GM21515 (cell line): ENCODE measurements around the gene PAIP1.
A peak's percentile ranks its signal among the peaks of the same experiment; 100 is the strongest.
"Not testable (repeated sequence)": the region's sequence is repeated elsewhere in the genome, so short reads cannot be mapped to it uniquely, and the experiment has no call there.

Source experiments
- ATAC-seq: cut with Tn5 transposase; IDR thresholded peaks from one replicate; pipeline ENCODE4 v1.9.1; 2021; ENCODE audit not compliant: unreplicated experiment

PAIP1 gene

GRCh38 chr5:43556857-43557542 is at the start of gene PAIP1:
PAIP1 (minus strand) TSS chr5:43557077; CDS start chr5:43556846, 231 bp downstream.
- peak; percentile 78 for ATAC-seq

GRCh38 chr5:43606351-43606750 is 49.5 kb upstream of the PAIP1 start:
- no peak for ATAC-seq

GRCh38 chr5:43604699-43605098 is 47.8 kb upstream of the PAIP1 start:
- ATAC-seq: no peak

GRCh38 chr5:43603344-43604217 is 46.7 kb upstream of the PAIP1 start:
- peak; percentile 46 for ATAC-seq

DNA sequence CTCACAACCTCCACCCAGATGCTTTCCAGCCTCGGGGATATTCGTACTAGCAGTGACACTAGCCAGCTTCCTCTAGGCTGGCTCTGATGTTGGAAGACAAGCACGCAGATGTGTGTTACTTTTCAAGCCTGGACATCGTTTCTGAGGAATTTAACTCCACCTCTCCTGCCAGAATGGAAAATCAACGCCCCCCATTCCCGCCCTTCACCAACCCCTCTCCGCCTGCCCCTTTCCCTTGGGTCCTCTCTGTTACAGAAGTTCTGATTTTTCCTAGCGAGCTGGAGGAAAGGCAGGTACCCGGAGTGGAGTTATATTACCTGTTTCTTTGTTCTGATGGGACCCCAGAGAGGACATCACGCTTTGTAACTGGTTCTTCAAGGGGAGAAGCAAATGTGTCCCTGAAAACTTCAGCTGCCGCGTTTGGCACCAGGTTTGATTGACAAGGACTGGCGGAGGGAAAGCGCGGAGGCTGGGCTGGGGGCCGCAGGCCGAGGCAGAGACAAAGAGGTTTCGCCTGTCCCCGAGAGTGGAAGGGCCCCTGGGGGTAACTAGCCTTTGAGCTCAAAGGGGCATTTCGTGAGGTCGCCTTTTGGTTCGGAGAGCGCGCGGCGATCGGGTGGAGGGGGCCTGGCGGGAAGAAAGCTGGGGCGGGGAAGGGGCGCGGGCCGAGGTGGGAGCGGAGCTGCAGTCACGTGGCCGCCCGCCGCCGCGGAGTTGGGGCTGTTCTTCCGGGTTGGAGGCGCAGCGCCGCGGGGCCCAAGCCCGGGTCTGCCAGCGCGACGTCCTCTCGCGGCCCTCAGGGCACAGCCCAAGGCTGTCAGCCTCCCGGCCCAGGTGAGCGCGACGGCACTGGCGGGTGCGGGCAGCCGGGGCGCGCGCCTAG is 45.8 kb upstream of the PAIP1 start, which contains the start of gene NNT:
NNT (plus strand) TSS at position 720 of the 883 bp plus-strand sequence. CDS start 6,016 bp downstream, outside the sequence.
- peak; percentile 89 for ATAC-seq

DNA sequence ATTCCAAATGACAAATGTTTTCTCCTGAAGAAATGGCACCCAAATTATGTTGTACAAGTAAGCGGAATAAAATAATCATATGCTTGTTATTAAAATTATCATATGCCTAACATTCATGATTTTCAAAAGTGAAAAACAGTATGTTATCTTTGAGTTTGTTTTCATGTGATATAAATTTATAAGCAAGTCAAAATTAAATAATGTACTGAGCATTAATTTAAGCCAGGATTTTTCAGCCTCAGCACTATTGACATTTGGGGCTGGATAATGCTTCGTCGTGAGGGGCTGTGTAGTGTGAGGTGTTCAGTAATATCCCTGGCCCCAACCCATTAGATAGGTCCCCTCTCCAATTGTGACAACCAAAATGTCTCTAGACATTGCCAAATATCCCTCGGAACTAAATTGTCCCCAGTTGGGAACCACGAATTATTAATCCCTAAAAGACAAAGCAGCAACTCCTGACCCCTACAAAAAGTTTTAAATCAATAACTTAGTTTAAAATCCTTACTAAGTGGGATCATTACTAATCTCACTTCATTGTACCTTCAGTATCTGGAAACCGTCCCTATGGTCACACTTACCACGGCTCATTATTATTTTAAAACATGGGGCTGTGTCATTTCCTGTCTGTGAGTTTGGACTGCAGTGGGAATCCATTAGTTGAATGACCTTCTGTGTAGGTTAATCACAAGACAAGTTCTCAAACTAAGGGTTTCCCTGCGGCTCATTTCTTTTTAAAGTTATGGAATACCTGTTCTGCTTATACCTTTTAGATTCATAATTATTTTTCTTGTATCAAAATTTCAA is 44.8 kb upstream of the PAIP1 start:
- no peak for ATAC-seq

DNA sequence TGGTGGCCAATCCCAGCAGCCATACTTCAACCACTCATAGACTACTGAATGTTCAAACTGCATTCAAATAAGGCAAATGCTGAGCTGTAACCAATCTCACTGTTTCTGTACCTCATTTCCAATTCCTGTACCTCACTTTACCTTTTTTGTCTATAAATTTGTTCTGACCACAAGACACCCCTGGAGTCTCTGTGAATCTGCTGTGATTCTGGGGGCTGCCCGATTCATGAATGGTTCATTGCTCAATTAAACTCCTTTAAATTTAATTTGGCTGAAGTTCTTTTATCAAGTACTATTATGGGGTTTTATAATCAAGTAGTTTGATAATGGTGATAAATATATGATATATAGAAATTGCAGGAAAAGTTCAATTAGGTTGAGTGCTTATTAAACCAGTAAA is 42.0 kb upstream of the PAIP1 start:
- not testable (repeated sequence) for ATAC-seq

GRCh38 chr5:43592363-43592762 is 35.5 kb upstream of the PAIP1 start:
- no peak for ATAC-seq

GRCh38 chr5:43590700-43591099 is 33.8 kb upstream of the PAIP1 start:
- no peak for ATAC-seq

DNA sequence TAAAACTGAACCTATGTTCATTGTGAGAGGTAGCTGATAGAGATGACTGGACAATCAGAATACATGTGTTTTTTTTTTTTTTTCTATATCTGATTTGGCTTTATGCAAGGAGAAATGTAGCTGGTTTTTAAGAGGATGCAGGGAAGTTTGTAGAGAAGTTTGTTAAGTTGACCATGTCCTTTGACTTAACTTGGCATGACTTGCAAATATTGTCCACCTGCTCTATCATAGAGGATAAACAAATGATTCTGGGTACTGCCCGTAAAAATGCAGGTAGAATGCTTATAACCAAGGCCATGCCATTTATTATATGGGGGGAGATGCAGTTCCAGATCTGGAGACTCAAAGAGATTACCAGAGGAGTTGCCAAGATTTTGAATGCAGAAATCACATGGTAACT is 32.4 kb upstream of the PAIP1 start:
- no peak for ATAC-seq

DNA sequence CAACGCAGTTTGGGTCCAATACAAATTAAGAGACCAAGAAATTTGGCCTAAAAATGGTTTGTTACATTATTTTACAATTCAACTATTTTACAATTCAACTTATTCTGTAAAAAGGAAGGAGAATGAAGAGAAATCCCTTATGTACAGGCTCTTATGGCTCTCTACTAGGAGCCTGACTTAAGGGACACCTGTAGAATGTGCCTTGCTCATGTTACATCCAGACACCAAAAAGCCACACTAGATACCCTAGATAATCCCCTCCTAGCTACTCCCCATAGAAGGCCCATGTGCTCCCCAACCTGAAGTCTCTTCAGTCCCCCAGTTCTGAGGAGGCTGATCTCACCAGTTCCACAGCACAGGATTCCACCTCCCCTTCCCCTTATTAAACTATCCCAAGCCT is 32.0 kb upstream of the PAIP1 start:
- no peak for ATAC-seq

- no peak for ATAC-seq
Observed at GRCh38 chr5:43584166-43584699, 27.4 kb upstream of the PAIP1 start.

GRCh38 chr5:43583724-43584123 is 26.8 kb upstream of the PAIP1 start:
- ATAC-seq: no peak

- no peak for ATAC-seq
Observed at GRCh38 chr5:43582082-43583005, 25.5 kb upstream of the PAIP1 start.

GRCh38 chr5:43581398-43581797 is 24.5 kb upstream of the PAIP1 start:
- no peak for ATAC-seq

DNA sequence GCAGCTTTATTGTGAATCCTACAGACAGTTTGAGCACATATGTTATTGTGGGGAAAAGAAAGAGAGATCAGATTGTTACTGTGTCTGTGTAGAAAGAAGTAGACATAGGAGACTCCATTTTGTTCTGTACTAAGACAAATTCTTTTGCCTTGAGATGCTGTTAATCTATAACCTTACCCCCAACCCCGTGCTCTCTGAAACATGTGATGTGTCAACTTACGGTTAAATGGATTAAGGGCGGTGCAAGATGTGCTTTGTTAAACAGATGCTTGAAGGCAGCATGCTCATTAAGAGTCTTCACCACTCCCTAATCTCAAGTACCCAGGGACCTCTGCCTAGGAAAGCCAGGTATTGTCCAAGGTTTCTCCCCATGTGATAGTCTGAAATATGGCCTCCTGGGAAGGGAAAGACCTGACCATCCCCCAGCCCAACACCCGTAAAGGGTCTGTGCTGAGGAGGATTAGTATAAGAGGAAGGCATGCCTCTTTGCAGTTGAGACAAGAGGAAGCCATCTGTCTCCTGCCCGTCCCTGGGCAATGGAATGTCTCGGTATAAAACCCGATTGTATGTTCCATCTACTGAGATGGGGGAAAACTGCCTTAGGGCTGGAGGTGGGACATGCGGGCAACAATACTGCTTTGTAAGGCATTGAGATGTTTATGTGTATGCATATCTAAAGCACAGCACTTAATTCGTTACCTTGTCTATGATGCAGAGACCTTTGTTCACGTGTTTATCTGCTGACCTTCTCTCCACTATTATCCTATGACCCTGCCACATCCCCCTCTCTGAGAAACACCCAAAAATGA is 23.7 kb upstream of the PAIP1 start:
- not testable (repeated sequence) for ATAC-seq

- ATAC-seq: no peak
Observed at GRCh38 chr5:43573058-43573457, 16.2 kb upstream of the PAIP1 start.

- no peak for ATAC-seq
Observed at GRCh38 chr5:43572357-43572756, 15.5 kb upstream of the PAIP1 start.
